HAP-1 (cell line): ENCODE data around the gene KIF26B.
A peak's percentile ranks its signal among the peaks of the same experiment; 100 is the strongest.

Source experiments
- DNase-seq, 2 experiments: peaks; one replicate each; pipeline ENCODE4 v3.0.0-alpha.2; 2016 to 2020; ENCODE audit warnings: low spot score in 2 of 2
- H3K27me3 ChIP-seq: fragments of 250-450 bp; sonication (Bioruptor Pico); 2 replicates; pipeline ENCODE4 v1.5.1; 2020; ENCODE audit warnings: low read depth, mild to moderate bottlenecking, moderate library complexity
- H3K36me3 ChIP-seq: fragments of 250-450 bp; sonication (Bioruptor Pico); replicated peaks from 2 replicates; pipeline ENCODE4 v1.5.1; 2020; ENCODE audit warnings: mild to moderate bottlenecking
- H3K4me1 ChIP-seq: fragments of 250-450 bp; sonication (Bioruptor Pico); 2 replicates; pipeline ENCODE4 v1.5.1; 2020; ENCODE audit warnings: mild to moderate bottlenecking
- H3K4me3 ChIP-seq: fragments of 250-450 bp; sonication (Bioruptor Pico); 2 replicates; pipeline ENCODE4 v1.5.1; 2020; ENCODE audit warnings: mild to moderate bottlenecking, moderate library complexity
- H3K9me3 ChIP-seq: fragments of 250-450 bp; sonication (Bioruptor Pico); 2 replicates; pipeline ENCODE4 v1.5.1; 2020; ENCODE audit warnings: mild to moderate bottlenecking, moderate library complexity
- in situ Hi-C: fragments of 300-500 bp; cut with MboI; formaldehyde crosslinking; loops from 3 replicates; pipeline ENCODE4 v1.14.3; 2020; ENCODE audit warnings: low sequenced_read_pairs, inconsistent platforms, mixed read lengths

The KIF26B gene

GRCh38 chr1:245500546-245500945 lies 345.8 kb downstream of the KIF26B start:
- in situ Hi-C loops: loop anchor here (25.0 kb wide), 1 partner anchor 512 kb away; no protein-coding TSS in a partner anchor
- no peak for DNase-seq

GRCh38 chr1:245501633-245502032 lies 346.8 kb downstream of the KIF26B start:
- no peak for DNase-seq
- no peaks in the 10 kb centered on the region for H3K9me3 ChIP-seq
- 0 out of 2 replicates have a peak, but pooled peaks cover 3% of the 10 kb centered on the region for H3K27me3 ChIP-seq
- H3K4me3 ChIP-seq: no peak overlapping the region
- in situ Hi-C loops: loop anchor here (25.0 kb wide), 1 partner anchor 511 kb away; no protein-coding TSS in a partner anchor
- no peaks in the 10 kb centered on the region for H3K36me3 ChIP-seq
- H3K4me1 ChIP-seq: no peaks in the 10 kb centered on the region

More at GRCh38 chr1:245500546-245500945, 345.8 kb downstream of the KIF26B start:
- H3K36me3 ChIP-seq: no peaks in the 10 kb centered on the region
- H3K4me3 ChIP-seq: no peak overlapping the region
- H3K4me1 ChIP-seq: no peaks in the 10 kb centered on the region
- H3K9me3 ChIP-seq: no peaks in the 10 kb centered on the region
- 0 out of 2 replicates have a peak, but pooled peaks cover 3% of the 10 kb centered on the region for H3K27me3 ChIP-seq

GRCh38 chr1:245503548-245503947 lies 348.8 kb downstream of the KIF26B start:
- in situ Hi-C loops: loop anchor here (25.0 kb wide), 1 partner anchor 509 kb away; no protein-coding TSS in a partner anchor
- H3K36me3 ChIP-seq: no peaks in the 10 kb centered on the region
- no peak for DNase-seq

GRCh38 chr1:245510144-245510543 lies 355.4 kb downstream of the KIF26B start:
- in situ Hi-C loops: loop anchor here (25.0 kb wide), 1 partner anchor 502 kb away; no protein-coding TSS in a partner anchor

More at GRCh38 chr1:245503548-245503947, 348.8 kb downstream of the KIF26B start:
- H3K4me3 ChIP-seq: no peak overlapping the region
- no peaks in the 10 kb centered on the region for H3K9me3 ChIP-seq
- no peaks in the 10 kb centered on the region for H3K4me1 ChIP-seq
- H3K27me3 ChIP-seq: no peaks in the 10 kb centered on the region

GRCh38 chr1:245512181-245512888 lies 357.6 kb downstream of the KIF26B start:
- Histone ChIP-seq H3K4me3 (no peak overlapping the region), H3K36me3 (no peaks in the 10 kb centered on the region), H3K4me1 (no peaks in the 10 kb centered on the region), H3K9me3 (no peaks in the 10 kb centered on the region), H3K27me3 (peaks cover 2% of the 10 kb centered on the region; the same call in 1 of the 2 replicates)
- in situ Hi-C loops: loop anchor here (25.0 kb wide), 1 partner anchor 500 kb away; no protein-coding TSS in a partner anchor
- DNase-seq: no peak

More at GRCh38 chr1:245510144-245510543, 355.4 kb downstream of the KIF26B start:
- Histone ChIP-seq H3K36me3 (no peaks in the 10 kb centered on the region), H3K4me3 (no peak overlapping the region), H3K4me1 (no peaks in the 10 kb centered on the region), H3K9me3 (no peaks in the 10 kb centered on the region), H3K27me3 (peaks cover 2% of the 10 kb centered on the region; the same call in 1 of the 2 replicates)
- no peak for DNase-seq

- Histone ChIP-seq H3K36me3 (no peaks in the 10 kb centered on the region), H3K4me1 (no peaks in the 10 kb centered on the region), H3K4me3 (no peak overlapping the region), H3K9me3 (no peaks in the 10 kb centered on the region), H3K27me3 (peaks cover 2% of the 10 kb centered on the region; the same call in 1 of the 2 replicates)
- in situ Hi-C loops: loop anchor here (25.0 kb wide), 1 partner anchor 499 kb away; no protein-coding TSS in a partner anchor
- peak in 1 of 2 experiments; percentile 34 for DNase-seq
These were observed 358.3 kb downstream of the KIF26B start for GRCh38 chr1:245512980-245513578.

GRCh38 chr1:245516284-245516759 lies 361.5 kb downstream of the KIF26B start:
- DNase-seq: peak; percentile 22 to 51
- H3K4me1 ChIP-seq: no peaks in the 10 kb centered on the region
- no peaks in the 10 kb centered on the region for H3K36me3 ChIP-seq
- in situ Hi-C loops: loop anchor here (25.0 kb wide), 1 partner anchor 496 kb away; no protein-coding TSS in a partner anchor
- no peak overlapping the region for H3K4me3 ChIP-seq
- H3K27me3 ChIP-seq: 0 out of 2 replicates have a peak, but pooled peaks cover 1% of the 10 kb centered on the region
- H3K9me3 ChIP-seq: no peaks in the 10 kb centered on the region

GRCh38 chr1:245520611-245521010 lies 365.8 kb downstream of the KIF26B start:
- DNase-seq: no peak
- no peaks in the 10 kb centered on the region for H3K36me3 ChIP-seq
- H3K27me3 ChIP-seq: no peaks in the 10 kb centered on the region
- no peak overlapping the region for H3K4me3 ChIP-seq
- in situ Hi-C loops: loop anchor here (25.0 kb wide), 1 partner anchor 492 kb away; no protein-coding TSS in a partner anchor
- no peaks in the 10 kb centered on the region for H3K4me1 ChIP-seq
- H3K9me3 ChIP-seq: no peaks in the 10 kb centered on the region

- in situ Hi-C loops: no loop called here
- no peaks in the 10 kb centered on the region for H3K9me3 ChIP-seq
- H3K4me3 ChIP-seq: no peak overlapping the region
- DNase-seq: no peak
- H3K36me3 ChIP-seq: no peaks in the 10 kb centered on the region
- no peaks in the 10 kb centered on the region for H3K4me1 ChIP-seq
- no peaks in the 10 kb centered on the region for H3K27me3 ChIP-seq
These were observed 371.4 kb downstream of the KIF26B start for GRCh38 chr1:245526141-245526540.

GRCh38 chr1:245528258-245528635 lies 373.5 kb downstream of the KIF26B start:
- no peak for DNase-seq
- in situ Hi-C loops: no loop called here
- H3K9me3 ChIP-seq: no peaks in the 10 kb centered on the region
- H3K4me3 ChIP-seq: no peak overlapping the region
- H3K27me3 ChIP-seq: no peaks in the 10 kb centered on the region
- H3K4me1 ChIP-seq: no peaks in the 10 kb centered on the region
- H3K36me3 ChIP-seq: no peaks in the 10 kb centered on the region

- H3K9me3 ChIP-seq: no peaks in the 10 kb centered on the region
- H3K27me3 ChIP-seq: no peaks in the 10 kb centered on the region
- DNase-seq: no peak
- no peak overlapping the region for H3K4me3 ChIP-seq
- no peaks in the 10 kb centered on the region for H3K4me1 ChIP-seq
- in situ Hi-C loops: no loop called here
- no peaks in the 10 kb centered on the region for H3K36me3 ChIP-seq
These were observed 376.2 kb downstream of the KIF26B start for GRCh38 chr1:245530937-245531336.

GRCh38 chr1:245537992-245538391 lies 383.2 kb downstream of the KIF26B start:
- no peaks in the 10 kb centered on the region for H3K27me3 ChIP-seq
- no peak overlapping the region for H3K4me3 ChIP-seq
- in situ Hi-C loops: no loop called here
- no peaks in the 10 kb centered on the region for H3K4me1 ChIP-seq
- DNase-seq: no peak
- H3K9me3 ChIP-seq: no peaks in the 10 kb centered on the region
- H3K36me3 ChIP-seq: no peaks in the 10 kb centered on the region

GRCh38 chr1:245538671-245539070 lies 383.9 kb downstream of the KIF26B start:
- H3K27me3 ChIP-seq: no peaks in the 10 kb centered on the region
- H3K4me3 ChIP-seq: no peak overlapping the region
- in situ Hi-C loops: no loop called here
- no peaks in the 10 kb centered on the region for H3K9me3 ChIP-seq
- no peaks in the 10 kb centered on the region for H3K4me1 ChIP-seq
- DNase-seq: no peak
- H3K36me3 ChIP-seq: no peaks in the 10 kb centered on the region

GRCh38 chr1:245541369-245541768 lies 386.6 kb downstream of the KIF26B start:
- DNase-seq: no peak
- in situ Hi-C loops: no loop called here
- H3K36me3 ChIP-seq: no peaks in the 10 kb centered on the region
- H3K9me3 ChIP-seq: no peaks in the 10 kb centered on the region
- no peak overlapping the region for H3K4me3 ChIP-seq
- H3K27me3 ChIP-seq: no peaks in the 10 kb centered on the region
- no peaks in the 10 kb centered on the region for H3K4me1 ChIP-seq
